ENCODE measurements around the gene HOXB7. TPM values are rescaled to one million over a fixed set of nuclear protein-coding genes. Genes with fewer than 3 reads are reported as not detected.

Gene HOXB7
- total RNA-seq, 1 donor from 2014 or later = 1.2 TPM

DNA sequence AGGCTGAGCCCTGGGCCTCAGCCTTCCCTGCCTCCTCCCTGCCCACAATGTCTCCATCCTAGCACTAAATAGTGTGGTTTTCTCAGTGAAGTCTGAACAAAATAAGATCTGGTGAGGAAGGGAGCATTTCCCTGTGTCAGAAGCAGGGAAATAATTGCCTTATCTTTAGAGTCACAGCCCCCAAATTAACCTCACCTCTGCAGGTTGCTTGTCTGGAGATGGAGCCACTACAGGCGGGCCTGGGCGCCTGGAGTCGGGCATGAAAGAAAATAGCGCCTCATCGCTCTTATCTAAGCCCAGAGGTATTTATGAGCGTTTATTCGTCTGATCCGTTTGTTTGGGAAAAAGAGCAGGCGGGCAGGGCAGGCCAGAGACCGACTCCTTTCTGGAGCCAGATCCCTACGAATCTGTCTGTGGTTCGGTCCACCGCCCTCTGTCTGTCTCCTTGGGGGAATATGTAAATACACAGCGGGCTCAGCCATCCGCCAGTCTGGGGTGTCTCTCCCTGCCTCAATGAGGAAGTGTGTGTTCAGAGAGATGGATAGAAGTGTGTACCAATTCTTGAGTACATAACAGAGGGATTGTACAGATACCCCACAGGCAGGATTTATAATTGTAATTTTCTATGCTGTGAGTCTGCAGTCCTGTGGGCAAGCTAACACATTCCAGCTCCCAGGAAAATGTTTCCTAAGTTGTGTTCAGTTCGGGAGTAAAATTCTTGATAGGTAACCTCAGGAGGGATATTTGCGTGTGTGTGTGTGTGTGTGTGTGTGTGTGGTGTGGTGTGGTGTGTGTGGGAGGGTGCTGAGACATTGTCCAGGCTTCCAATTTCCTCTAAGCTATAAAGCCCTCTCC is 10.3 kb downstream of the HOXB7 start:
- ATAC-seq = no peak
- peaks cover 96% of the 10 kb centered on the region for H3K27me3 ChIP-seq

DNA sequence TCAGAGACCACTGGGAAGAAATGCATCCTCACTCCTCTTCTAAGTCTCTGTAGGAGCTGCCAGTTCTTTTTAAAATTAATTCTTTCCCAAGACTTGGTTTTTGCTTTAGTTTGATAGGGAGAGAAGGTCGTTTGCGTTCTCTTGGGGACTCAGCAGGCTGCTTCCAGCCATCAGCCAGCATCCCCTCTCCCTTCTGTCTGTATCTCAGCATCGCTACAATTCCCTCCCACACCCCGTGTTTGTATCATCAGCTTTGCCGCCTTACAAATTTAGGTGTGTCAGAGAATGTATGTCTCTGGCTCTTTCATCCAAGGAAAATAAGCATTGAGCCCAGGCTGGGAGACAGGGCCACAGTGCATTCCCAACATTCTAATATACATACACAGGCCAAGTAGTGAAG is 11.5 kb downstream of the HOXB7 start:
- no peaks in the 10 kb centered on the region for H3K9me3 ChIP-seq
- intact Hi-C loops (cut with DNase I) = no loop called here
- peaks cover 96% of the 10 kb centered on the region for H3K27me3 ChIP-seq
- no peak for DNase-seq
- H3K27ac ChIP-seq = no peak overlapping the region
- H3K4me1 ChIP-seq = peaks cover 20% of the 10 kb centered on the region
- TF ChIP-seq, protein P1, sequence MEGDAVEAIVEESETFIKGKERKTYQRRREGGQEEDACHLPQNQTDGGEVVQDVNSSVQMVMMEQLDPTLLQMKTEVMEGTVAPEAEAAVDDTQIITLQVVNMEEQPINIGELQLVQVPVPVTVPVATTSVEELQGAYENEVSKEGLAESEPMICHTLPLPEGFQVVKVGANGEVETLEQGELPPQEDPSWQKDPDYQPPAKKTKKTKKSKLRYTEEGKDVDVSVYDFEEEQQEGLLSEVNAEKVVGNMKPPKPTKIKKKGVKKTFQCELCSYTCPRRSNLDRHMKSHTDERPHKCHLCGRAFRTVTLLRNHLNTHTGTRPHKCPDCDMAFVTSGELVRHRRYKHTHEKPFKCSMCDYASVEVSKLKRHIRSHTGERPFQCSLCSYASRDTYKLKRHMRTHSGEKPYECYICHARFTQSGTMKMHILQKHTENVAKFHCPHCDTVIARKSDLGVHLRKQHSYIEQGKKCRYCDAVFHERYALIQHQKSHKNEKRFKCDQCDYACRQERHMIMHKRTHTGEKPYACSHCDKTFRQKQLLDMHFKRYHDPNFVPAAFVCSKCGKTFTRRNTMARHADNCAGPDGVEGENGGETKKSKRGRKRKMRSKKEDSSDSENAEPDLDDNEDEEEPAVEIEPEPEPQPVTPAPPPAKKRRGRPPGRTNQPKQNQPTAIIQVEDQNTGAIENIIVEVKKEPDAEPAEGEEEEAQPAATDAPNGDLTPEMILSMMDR (IDR thresholded peaks at IDR 0.05) = no peak
- H3K36me3 ChIP-seq = no peaks in the 10 kb centered on the region
- H3K4me3 ChIP-seq = no peak overlapping the region
- ATAC-seq = no peak

More for the DNA sequence above, 10.3 kb downstream of the HOXB7 start:
- Histone ChIP-seq H3K27ac (no peak overlapping the region), H3K36me3 (no peaks in the 10 kb centered on the region), H3K4me1 (peaks cover 14% of the 10 kb centered on the region), H3K9me3 (no peaks in the 10 kb centered on the region), H3K4me3 (no peak overlapping the region)
- DNase-seq = no peak
- intact Hi-C loops (cut with DNase I) = no loop called here
- TF ChIP-seq, protein P1 (IDR thresholded peaks at IDR 0.05) = no peak

DNA sequence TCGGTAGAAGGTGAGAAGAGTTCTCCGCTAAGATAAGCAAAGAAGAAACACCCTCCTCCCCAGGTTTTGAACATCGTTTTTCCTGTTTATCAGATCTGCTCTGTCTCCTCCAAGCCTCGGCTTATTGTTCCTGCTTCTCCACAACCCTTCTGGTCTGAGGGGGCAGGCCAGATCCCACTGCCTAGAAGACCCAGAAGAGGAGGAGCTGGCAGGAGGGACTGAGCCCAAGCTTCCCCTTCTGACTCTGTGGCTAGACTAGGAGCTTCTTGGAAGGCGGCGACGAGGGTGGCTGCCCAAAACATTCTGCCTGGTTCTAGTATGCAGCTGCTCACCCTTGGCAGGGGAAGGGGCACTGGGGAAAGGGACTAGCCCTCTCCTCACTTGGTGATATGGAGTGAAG is 12.1 kb downstream of the HOXB7 start:
- Histone ChIP-seq H3K9me3 (no peaks in the 10 kb centered on the region), H3K27me3 (peaks cover 95% of the 10 kb centered on the region), H3K36me3 (no peaks in the 10 kb centered on the region), H3K4me3 (no peak overlapping the region), H3K4me1 (peaks cover 24% of the 10 kb centered on the region), H3K27ac (no peak overlapping the region)
- ATAC-seq = no peak
- TF ChIP-seq, protein P1 (IDR thresholded peaks at IDR 0.05) = no peak
- intact Hi-C loops (cut with DNase I) = no loop called here
- DNase-seq = no peak

DNA sequence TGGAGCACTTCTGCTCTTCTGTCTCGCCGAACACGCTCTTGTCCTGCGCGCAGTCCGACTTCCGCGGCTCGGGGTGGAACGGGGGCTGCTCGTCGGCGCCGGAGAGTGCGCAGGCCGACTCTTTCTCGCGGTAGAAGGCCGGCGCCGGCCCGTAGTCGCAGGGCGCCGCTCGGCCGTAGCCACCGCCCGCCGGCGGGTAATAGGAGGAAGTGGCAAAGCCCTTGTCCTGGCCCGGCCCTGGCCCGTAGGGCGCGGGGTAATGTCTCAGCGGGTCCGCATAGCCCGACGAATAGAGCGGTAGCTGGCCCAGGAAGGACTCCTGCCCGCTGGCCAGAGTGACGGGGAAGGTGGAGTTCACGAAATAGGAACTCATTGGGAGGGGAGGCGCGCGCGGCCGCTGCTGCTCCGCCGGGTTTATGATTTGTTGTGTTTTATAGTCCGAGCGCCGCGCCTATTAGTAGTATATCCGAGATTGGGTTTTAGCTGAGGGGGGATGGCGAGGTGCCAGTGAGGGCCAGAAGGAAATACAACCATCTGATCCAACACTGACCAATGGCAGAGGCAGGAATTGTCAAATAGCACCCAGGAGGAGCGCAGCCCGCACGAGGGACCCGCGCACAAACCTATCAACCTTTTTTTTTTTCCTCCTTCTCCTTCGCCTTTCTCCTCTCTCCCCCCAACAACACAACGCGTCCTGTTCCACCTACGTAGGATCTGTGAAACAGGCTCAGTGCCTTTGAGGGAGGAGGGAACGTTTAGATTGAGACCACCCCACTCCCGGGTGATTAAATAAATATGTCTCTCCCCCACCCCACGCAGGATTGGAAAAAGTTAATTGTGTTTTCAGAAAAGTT is 12.8 kb downstream of the HOXB7 start:
- peak; percentile 65 for ATAC-seq
- Histone ChIP-seq H3K9me3 (no peaks in the 10 kb centered on the region), H3K4me3 (peak overlapping the region; percentile 62), H3K4me1 (peaks cover 28% of the 10 kb centered on the region), H3K27me3 (peaks cover 92% of the 10 kb centered on the region), H3K27ac (peak overlapping the region; percentile 76), H3K36me3 (no peaks in the 10 kb centered on the region)
- intact Hi-C loops (cut with DNase I) = no loop called here
- TF ChIP-seq, protein P1 (IDR thresholded peaks at IDR 0.05) = no peak
- no peak for DNase-seq

DNA sequence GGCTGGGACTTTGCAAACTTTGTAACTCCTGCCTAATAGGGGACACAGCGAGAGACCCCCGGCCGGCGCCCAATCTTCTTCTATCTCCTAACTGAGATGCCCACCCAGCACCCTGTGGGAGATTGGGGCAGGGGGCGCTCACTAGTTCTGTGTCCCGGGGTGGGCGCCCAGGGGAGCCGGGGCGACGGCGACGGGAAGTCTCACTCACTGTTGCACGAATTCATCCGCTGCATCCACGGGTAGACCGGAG is 13.4 kb downstream of the HOXB7 start:
- peaks cover 30% of the 10 kb centered on the region for H3K4me1 ChIP-seq
- H3K27me3 ChIP-seq = peaks cover 92% of the 10 kb centered on the region
- intact Hi-C loops (cut with DNase I) = no loop called here
- TF ChIP-seq, protein P1 (IDR thresholded peaks at IDR 0.05) = no peak
- no peaks in the 10 kb centered on the region for H3K9me3 ChIP-seq
- ATAC-seq (no peak), DNase-seq (no peak)
- H3K27ac ChIP-seq = peak overlapping the region; percentile 76
- H3K36me3 ChIP-seq = no peaks in the 10 kb centered on the region
- peak overlapping the region; percentile 62 for H3K4me3 ChIP-seq
